Measurements from ENCODE around the gene NDUFB8.
"Not testable (repeated sequence)": the region's sequence is repeated elsewhere in the genome, so short reads cannot be mapped to it uniquely, and the experiment has no call there.

NDUFB8 gene

GRCh38 chr10:100529475-100530298, at the start of gene NDUFB8:
Gene NDUFB8 (minus strand): TSS chr10:100529871. CDS start chr10:100529851, 20 bp downstream.
- peak; percentile 89 for DNase-seq

GRCh38 chr10:100576282-100576635, 46.6 kb upstream of the NDUFB8 start:
- DNase-seq: no peak

GRCh38 chr10:100575585-100576281, 46.1 kb upstream of the NDUFB8 start:
- DNase-seq: no peak

GRCh38 chr10:100575146-100575545, 45.5 kb upstream of the NDUFB8 start:
- DNase-seq: not testable (repeated sequence)

- DNase-seq: no peak
These were observed 41.6 kb upstream of the NDUFB8 start for GRCh38 chr10:100571084-100571856.

GRCh38 chr10:100570506-100570905, 40.8 kb upstream of the NDUFB8 start:
- DNase-seq: no peak

- DNase-seq: peak; percentile 39
These were observed 40.2 kb upstream of the NDUFB8 start for GRCh38 chr10:100569687-100570481.

- no peak for DNase-seq
These were observed 39.2 kb upstream of the NDUFB8 start for GRCh38 chr10:100568912-100569311.

GRCh38 chr10:100567826-100568225, 38.2 kb upstream of the NDUFB8 start:
- no peak for DNase-seq

GRCh38 chr10:100567249-100567648, 37.6 kb upstream of the NDUFB8 start:
- DNase-seq: no peak

GRCh38 chr10:100566561-100566960, 36.9 kb upstream of the NDUFB8 start:
- no peak for DNase-seq

- DNase-seq: no peak
These were observed 35.7 kb upstream of the NDUFB8 start for GRCh38 chr10:100565206-100565985.

- DNase-seq: peak; percentile 9
These were observed 32.5 kb upstream of the NDUFB8 start for GRCh38 chr10:100562008-100562672.

- no peak for DNase-seq
These were observed 31.3 kb upstream of the NDUFB8 start for GRCh38 chr10:100561005-100561404.

GRCh38 chr10:100560248-100560647, 30.6 kb upstream of the NDUFB8 start:
- no peak for DNase-seq

- no peak for DNase-seq
These were observed 25.2 kb upstream of the NDUFB8 start for GRCh38 chr10:100554902-100555301.

GRCh38 chr10:100553929-100554328, 24.3 kb upstream of the NDUFB8 start:
- no peak for DNase-seq

- DNase-seq: no peak
These were observed 22.1 kb upstream of the NDUFB8 start for GRCh38 chr10:100551738-100552137.

- DNase-seq: no peak
These were observed 21.5 kb upstream of the NDUFB8 start for GRCh38 chr10:100551196-100551595.

- DNase-seq: peak; percentile 21
These were observed 15.3 kb upstream of the NDUFB8 start for GRCh38 chr10:100544950-100545349.

GRCh38 chr10:100537475-100537874, 7.8 kb upstream of the NDUFB8 start:
- no peak for DNase-seq

All from NCI-H69 (cell line).